Airway epithelial cell (primary cell): ENCODE measurements around the gene INTS6L. TPM values are rescaled to one million over a fixed set of nuclear protein-coding genes. Genes with fewer than 3 reads are reported as not detected.

Experiments used
- total RNA-seq: library from RNA; depleted of rRNA; stranded (reverse); fragments of >200 nt; gene quantifications from 2 replicates; pipeline ENCODE4 v1.2.3, GENCODE V29; 2015

Gene INTS6L, protein sequence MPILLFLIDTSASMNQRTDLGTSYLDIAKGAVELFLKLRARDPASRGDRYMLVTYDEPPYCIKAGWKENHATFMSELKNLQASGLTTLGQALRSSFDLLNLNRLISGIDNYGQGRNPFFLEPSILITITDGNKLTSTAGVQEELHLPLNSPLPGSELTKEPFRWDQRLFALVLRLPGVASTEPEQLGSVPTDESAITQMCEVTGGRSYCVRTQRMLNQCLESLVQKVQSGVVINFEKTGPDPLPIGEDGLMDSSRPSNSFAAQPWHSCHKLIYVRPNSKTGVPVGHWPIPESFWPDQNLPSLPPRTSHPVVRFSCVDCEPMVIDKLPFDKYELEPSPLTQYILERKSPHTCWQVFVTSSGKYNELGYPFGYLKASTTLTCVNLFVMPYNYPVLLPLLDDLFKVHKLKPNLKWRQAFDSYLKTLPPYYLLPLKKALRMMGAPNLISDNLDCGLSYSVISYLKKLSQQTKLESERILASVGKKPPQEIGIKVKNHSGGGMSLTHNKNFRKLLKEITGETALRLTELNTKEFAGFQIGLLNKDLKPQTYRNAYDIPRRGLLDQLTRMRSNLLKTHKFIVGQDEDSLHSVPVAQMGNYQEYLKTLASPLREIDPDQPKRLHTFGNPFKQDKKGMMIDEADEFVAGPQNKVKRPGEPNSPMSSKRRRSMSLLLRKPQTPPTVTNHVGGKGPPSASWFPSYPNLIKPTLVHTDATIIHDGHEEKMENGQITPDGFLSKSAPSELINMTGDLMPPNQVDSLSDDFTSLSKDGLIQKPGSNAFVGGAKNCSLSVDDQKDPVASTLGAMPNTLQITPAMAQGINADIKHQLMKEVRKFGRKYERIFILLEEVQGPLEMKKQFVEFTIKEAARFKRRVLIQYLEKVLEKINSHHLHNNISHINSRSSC
- 3.9 and 5.4 TPM in 2 replicates for total RNA-seq

DNA sequence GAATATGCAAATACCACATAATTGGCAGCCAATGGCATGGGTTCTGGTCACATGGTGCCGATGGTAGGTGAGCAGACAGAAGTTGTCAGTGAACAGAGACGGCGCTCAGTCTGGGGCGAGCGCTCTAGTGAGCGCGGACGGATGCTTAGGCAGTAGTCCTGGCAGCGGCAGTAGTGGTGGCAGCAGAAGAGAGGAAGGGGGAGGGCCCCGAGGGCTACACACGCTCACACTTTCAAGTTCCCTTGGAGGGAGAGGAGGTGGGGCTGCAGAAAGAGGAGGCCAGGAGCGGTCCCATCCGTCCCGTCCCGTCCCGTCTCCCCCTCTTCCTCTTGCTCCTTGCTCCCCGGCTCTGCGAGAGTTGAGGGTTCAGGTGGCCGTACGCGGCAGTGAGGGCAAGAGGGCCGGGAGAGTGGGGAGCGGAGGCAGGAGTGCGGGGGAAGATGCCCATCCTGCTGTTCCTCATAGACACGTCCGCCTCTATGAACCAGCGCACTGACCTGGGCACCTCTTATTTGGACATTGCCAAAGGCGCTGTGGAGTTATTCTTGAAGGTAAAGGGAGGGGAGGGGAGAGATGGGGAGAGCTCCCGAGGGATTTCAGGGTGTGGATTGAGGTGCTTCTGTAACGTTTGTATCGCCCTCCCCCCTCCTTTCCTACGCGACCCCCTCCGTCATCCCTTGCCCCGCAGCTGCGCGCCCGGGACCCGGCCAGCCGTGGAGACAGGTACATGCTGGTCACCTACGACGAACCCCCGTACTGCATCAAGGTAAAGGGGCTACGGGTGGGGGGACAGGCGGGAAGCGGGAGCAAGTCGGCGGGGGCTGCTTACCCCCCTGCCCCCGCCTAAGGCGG, at the start of gene INTS6L:
Gene INTS6L (plus strand): TSS at position 108 of the 852 bp plus-strand sequence. CDS start 333 bp downstream, at position 441.

Other genes with a start within 250 kb of the INTS6L start
- not detected in 2 replicates for gene ETDC, start 211.2 kb upstream of the INTS6L start, total RNA-seq
- gene ZNF75D, start 176.6 kb upstream of the INTS6L start, total RNA-seq, result 2.0 and 2.5 TPM in 2 replicates
- 1.7 and 3.9 TPM in 2 replicates for gene ZNF449, start 175.9 kb upstream of the INTS6L start, total RNA-seq
- 1.5 and 2.5 TPM in 2 replicates for gene SMIM10L2A, start 98.7 kb upstream of the INTS6L start, total RNA-seq
- not detected in 2 replicates for gene CT45A1, start 193.0 kb downstream of the INTS6L start, total RNA-seq
- gene CT45A3, start 247.5 kb downstream of the INTS6L start, total RNA-seq, result not detected in 2 replicates